ENCODE results near the gene LPIN3.

The LPIN3 gene

GRCh38 chr20:41382791-41383305, 42.2 kb downstream of the LPIN3 start:
- Histone ChIP-seq H3K27ac (ENCODE audit: low read length) (no peak overlapping the region), H4K20me1 (ENCODE audit: insufficient read depth, low read length) (no peaks in the 10 kb centered on the region)
- DNase-seq, result no peak

GRCh38 chr20:41386502-41387427, 46.1 kb downstream of the LPIN3 start:
- DNase-seq, result no peak
- Histone ChIP-seq H3K36me3 (ENCODE audit: insufficient read depth, low read length) (no peaks in the 10 kb centered on the region), H3K79me2 (ENCODE audit: insufficient read depth, low read length) (no peaks in the 10 kb centered on the region), H3K4me3 (ENCODE audit: low read depth in 1 of 2, low read length in 2 of 2) (no peak overlapping the region), H3K27me3 (ENCODE audit: insufficient read depth, low read length, poor library complexity) (no peaks in the 10 kb centered on the region), H3K4me2 (ENCODE audit: insufficient read depth, low read length) (no peak overlapping the region), H3K9ac (ENCODE audit: low read depth, low read length) (no peak overlapping the region), H3K27ac (ENCODE audit: low read length) (no peak overlapping the region), H3K4me1 (ENCODE audit: insufficient read depth, low read length) (no peaks in the 10 kb centered on the region), H4K20me1 (ENCODE audit: insufficient read depth, low read length) (no peaks in the 10 kb centered on the region), H3K9me3 (ENCODE audit: insufficient read depth, low read length, severe bottlenecking) (no peaks in the 10 kb centered on the region), H2AFZ (ENCODE audit: low read depth, low read length) (no peak overlapping the region)
- no peak for TF ChIP-seq CTCF (IDR thresholded peaks at IDR 0.05; ENCODE audit: borderline replicate concordance, extremely low read depth, low read length, poor library complexity, severe bottlenecking)
- TF ChIP-seq EZH2 (IDR thresholded peaks at IDR 0.05; ENCODE audit: borderline replicate concordance, low read depth, low read length, severe bottlenecking), result no peak
- ATAC-seq (ENCODE audit: insufficient read depth, low read depth), result no peak

More at GRCh38 chr20:41382791-41383305, 42.2 kb downstream of the LPIN3 start:
- no peaks in the 10 kb centered on the region for H3K9me3 ChIP-seq (ENCODE audit: insufficient read depth, low read length, severe bottlenecking)
- peaks cover 10% of the 10 kb centered on the region for H3K27me3 ChIP-seq (ENCODE audit: insufficient read depth, low read length, poor library complexity)
- no peaks in the 10 kb centered on the region for H3K36me3 ChIP-seq (ENCODE audit: insufficient read depth, low read length)
- no peak overlapping the region for H2AFZ ChIP-seq (ENCODE audit: low read depth, low read length)
- H3K4me2 ChIP-seq (ENCODE audit: insufficient read depth, low read length), result no peak overlapping the region
- no peak for TF ChIP-seq CTCF (IDR thresholded peaks at IDR 0.05; ENCODE audit: borderline replicate concordance, extremely low read depth, low read length, poor library complexity, severe bottlenecking)
- no peak for TF ChIP-seq EZH2 (IDR thresholded peaks at IDR 0.05; ENCODE audit: borderline replicate concordance, low read depth, low read length, severe bottlenecking)
- no peak overlapping the region for H3K4me3 ChIP-seq (ENCODE audit: low read depth in 1 of 2, low read length in 2 of 2)
- ATAC-seq (ENCODE audit: insufficient read depth, low read depth), result no peak
- H3K9ac ChIP-seq (ENCODE audit: low read depth, low read length), result no peak overlapping the region
- no peaks in the 10 kb centered on the region for H3K4me1 ChIP-seq (ENCODE audit: insufficient read depth, low read length)
- no peaks in the 10 kb centered on the region for H3K79me2 ChIP-seq (ENCODE audit: insufficient read depth, low read length)

GRCh38 chr20:41387444-41387851, 46.8 kb downstream of the LPIN3 start:
- no peak for DNase-seq
- Histone ChIP-seq H3K27me3 (ENCODE audit: insufficient read depth, low read length, poor library complexity) (no peaks in the 10 kb centered on the region), H3K9ac (ENCODE audit: low read depth, low read length) (no peak overlapping the region), H3K79me2 (ENCODE audit: insufficient read depth, low read length) (no peaks in the 10 kb centered on the region), H3K27ac (ENCODE audit: low read length) (no peak overlapping the region), H3K36me3 (ENCODE audit: insufficient read depth, low read length) (no peaks in the 10 kb centered on the region), H2AFZ (ENCODE audit: low read depth, low read length) (no peak overlapping the region), H3K9me3 (ENCODE audit: insufficient read depth, low read length, severe bottlenecking) (no peaks in the 10 kb centered on the region), H3K4me1 (ENCODE audit: insufficient read depth, low read length) (no peaks in the 10 kb centered on the region), H3K4me3 (ENCODE audit: low read depth in 1 of 2, low read length in 2 of 2) (no peak overlapping the region), H3K4me2 (ENCODE audit: insufficient read depth, low read length) (no peak overlapping the region), H4K20me1 (ENCODE audit: insufficient read depth, low read length) (no peaks in the 10 kb centered on the region)
- ATAC-seq (ENCODE audit: insufficient read depth, low read depth), result no peak
- TF ChIP-seq CTCF (IDR thresholded peaks at IDR 0.05; ENCODE audit: borderline replicate concordance, extremely low read depth, low read length, poor library complexity, severe bottlenecking) (no peak), EZH2 (IDR thresholded peaks at IDR 0.05; ENCODE audit: borderline replicate concordance, low read depth, low read length, severe bottlenecking) (no peak)

All from DND-41 (cell line).